ENCODE data around the gene ADGRL4.
"Not testable (repeated sequence)": the region's sequence is repeated elsewhere in the genome, so short reads cannot be mapped to it uniquely, and the experiment has no call there.

ADGRL4 gene

DNA sequence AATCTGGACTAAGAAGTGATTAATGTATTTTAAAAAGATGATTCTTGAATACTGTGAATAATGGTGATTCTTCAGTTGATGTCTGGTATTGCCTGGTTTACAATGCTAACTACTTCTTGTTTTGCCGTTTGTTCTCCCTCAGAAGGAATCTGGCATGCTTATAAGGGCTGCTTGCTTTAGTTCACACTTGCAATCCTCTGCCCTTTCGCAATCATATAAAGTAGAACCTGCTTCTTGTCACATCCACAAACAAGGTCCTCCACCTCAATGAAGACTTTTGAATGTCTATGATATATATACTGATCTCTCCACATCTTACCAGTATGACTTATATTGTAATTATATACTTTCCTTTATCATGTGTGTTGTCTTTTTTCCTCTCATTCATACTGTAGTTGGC lies 92.6 kb downstream of the ADGRL4 start:
- DNase-seq = no peak

DNA sequence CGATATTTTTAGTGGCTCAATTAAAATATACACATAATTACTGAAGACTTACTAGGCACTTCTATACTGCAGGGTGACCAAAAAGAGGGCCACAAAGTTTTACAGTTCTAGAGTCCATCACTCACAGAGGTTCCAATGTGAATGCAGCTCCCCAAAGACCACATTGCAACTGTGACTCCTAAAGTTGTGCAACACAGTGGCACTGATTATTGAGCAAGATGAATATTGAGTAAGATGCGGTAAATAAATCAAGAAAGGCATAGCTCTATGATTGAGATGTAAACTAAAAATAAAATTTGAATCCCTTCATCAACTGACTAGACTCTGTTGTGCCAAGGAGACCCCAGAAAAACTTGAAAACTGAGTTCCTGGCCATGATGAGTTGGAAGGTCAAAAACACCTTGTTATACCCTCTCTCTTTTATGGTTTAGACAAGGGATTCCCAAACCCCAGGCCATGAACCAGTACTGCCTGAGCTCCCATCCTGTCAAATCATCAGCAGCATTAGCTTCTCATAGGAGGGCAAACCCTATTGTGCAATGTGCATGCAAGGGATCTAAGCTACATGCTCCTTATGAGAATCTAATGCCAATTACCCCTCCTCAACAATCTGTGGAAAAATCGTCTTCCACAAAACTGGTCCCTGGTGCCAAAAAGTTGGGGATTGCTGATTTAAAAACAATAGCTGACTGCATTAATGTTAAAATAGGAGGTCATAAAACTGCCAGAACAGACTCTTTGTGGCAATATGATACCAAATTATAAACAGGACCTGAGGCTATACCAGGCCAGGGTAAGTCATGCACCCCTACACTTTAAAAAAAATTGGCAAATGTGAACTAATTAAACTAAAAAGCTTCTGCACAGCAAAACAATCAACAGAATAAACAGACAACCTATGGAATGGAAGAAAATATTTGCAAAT lies 94.3 kb downstream of the ADGRL4 start:
- no peak for DNase-seq

DNA sequence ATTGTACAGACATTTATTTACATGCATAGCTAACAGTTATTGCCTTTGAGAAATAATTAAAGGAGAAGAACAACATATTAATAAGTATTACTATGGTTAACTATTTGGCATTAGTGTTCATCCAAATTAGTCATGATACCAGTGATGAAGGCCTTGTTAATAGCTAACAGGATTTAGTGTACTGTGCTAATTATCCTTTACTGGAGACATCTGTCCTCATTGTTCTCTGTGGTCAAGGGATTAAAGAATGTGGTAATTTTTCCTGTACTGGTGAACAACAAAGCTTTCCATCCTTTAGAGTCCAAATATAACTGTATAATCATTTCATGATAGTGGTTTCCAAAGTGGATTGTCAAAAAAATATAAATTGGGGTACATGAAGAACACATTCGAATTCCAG lies 103.9 kb downstream of the ADGRL4 start:
- no peak for DNase-seq

DNA sequence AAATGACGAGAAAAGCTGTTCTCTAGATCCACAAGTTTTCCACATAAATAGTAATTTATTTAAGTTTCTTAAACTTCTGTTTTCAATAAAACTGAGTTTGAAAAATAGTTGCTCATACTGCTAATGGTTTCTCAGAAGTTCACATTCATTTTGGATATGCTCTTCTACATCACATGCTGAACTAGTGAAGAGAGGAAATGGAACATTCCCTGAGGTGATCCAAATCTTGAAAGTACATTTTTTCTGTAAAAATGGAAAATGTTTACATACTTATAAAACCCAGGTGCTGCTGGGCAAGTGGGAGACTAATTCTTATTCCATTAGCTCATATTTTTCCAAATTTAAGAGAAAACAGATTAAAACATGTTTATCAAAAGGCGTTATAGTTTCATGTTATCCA lies 111.7 kb downstream of the ADGRL4 start:
- no peak for DNase-seq

DNA sequence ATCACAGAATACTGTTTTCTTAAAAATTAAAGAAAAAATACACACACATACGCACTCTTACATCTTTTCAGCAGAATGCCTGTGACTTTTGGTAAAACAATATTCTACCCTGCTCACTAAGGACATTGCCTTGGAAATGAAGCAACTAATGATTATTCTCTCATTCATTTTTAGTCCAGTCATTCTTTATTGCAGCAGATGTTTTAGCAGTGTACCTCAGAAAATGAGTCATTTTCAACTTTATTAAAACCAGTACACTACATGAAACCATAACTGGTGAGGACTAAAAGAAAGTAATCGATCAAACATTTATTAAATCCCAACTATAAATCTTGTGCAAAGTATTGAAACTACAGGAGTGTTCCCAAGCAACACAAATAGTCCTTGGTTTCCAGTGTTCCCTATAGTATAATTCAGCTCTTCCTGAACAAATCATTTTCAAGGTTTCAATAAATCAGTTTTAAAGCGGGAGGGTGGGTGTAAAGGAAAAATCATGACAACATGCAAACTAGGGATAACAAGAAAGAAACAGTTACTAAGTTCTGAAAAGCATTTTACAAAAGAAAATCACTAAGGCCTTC lies 114.2 kb downstream of the ADGRL4 start:
- no peak for DNase-seq

- DNase-seq = no peak
Observed at GRCh38 chr1:78887458-78887857, 119.1 kb downstream of the ADGRL4 start.

DNA sequence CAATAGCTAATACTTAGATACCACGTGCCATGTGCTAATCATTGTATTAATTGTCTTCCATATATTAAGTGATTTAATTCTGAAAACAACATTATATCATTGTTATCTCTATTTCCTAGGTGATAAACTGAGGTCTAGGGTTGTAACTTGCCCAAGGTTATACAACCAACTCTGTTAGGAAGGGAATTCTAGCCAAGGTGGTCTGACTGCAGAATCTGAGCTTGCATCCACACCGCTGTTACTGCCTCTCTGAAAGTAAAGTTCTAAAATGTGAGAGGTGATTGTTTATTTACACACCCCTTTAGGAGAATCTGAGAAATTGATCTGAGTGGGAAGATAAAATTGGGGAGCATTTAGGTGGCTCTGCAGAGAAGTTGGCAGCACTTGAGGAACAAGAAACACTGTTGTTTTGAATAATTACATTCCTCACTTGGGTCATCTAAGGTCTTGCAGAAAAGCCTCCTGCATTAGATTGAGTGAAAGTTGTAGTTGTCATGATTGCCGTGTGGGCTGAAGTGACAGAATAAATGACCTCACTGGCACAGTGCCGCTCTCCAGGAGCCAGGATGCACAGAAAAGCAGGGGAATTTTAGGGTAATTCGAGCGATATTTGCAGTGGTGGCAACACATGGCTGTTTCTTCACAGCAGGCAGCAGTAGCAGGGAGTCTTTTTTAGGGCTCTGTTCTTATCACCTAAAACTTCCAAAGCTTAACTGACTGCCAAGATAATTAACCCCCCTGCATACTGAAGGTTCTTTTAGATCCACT lies 121.7 kb downstream of the ADGRL4 start:
- no peak for DNase-seq

- DNase-seq = no peak
Observed at GRCh38 chr1:78880223-78880622, 126.3 kb downstream of the ADGRL4 start.

- DNase-seq = not testable (repeated sequence)
Observed at GRCh38 chr1:78875986-78876385, 130.5 kb downstream of the ADGRL4 start.

DNA sequence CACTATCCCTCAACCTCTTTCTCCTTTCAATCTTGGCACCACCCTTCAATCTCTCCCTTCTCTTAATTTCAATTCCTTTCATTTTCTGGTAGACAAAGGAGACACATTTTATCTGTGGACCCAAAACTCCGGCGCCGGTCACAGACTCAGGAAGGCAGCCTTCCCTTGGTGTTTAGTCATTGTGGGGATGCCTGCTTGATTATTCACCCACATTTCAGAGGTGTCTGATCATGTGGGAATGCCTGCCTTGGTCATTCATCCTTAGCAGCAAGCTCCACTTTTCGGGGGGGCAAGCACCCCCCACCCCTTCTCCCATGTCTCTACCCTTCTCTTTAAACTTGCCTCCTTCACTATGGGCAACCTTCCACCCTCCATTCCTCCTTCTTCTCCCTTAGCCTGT lies 133.7 kb downstream of the ADGRL4 start:
- not testable (repeated sequence) for DNase-seq

DNA sequence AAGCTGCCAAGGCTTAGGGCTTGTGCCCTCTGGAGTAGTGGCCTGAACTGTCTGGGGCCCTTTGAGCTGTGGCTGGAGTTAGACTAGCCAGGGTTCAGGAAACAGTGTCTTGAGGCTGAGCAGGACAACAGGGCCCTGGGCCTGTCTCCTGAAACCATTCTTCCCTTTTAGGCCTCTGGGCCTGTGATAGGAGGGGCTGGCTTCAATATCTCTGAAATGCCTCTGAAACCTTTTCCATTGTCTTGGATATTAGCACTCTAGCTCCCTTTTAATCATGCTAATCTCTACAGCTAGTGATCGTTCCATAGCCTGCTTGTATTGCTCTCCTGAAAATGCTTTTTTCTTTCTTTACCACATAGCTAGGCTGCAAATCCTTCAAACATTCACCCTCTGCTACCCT lies 135.3 kb downstream of the ADGRL4 start:
- no peak for DNase-seq

GRCh38 chr1:78869136-78869535 lies 137.4 kb downstream of the ADGRL4 start:
- DNase-seq = no peak

- no peak for DNase-seq
Observed at GRCh38 chr1:78864175-78864574, 142.4 kb downstream of the ADGRL4 start.

- DNase-seq = no peak
Observed at GRCh38 chr1:78856096-78856495, 150.4 kb downstream of the ADGRL4 start.

GRCh38 chr1:78855258-78855657 lies 151.3 kb downstream of the ADGRL4 start:
- no peak for DNase-seq

DNA sequence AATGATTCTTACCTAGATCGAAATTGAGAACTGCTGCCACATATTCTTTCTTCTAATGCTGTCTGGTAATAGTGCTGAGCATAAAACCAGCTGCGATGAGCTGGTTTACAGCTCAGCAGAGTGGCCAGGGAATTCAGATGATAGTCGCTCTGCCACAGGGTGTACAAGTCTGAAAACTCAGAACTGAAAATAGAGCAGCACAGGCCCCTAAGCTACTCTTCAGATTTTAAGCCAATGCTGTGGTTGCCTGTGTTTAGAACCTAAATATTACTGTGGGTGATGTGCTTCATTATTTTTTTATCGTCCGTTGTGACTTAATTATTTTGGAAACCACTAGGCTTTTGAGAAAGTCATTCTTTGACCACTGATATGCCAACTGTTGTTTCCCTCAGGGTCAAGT lies 152.0 kb downstream of the ADGRL4 start:
- no peak for DNase-seq

GRCh38 chr1:78843546-78843945 lies 163.0 kb downstream of the ADGRL4 start:
- DNase-seq = no peak

DNA sequence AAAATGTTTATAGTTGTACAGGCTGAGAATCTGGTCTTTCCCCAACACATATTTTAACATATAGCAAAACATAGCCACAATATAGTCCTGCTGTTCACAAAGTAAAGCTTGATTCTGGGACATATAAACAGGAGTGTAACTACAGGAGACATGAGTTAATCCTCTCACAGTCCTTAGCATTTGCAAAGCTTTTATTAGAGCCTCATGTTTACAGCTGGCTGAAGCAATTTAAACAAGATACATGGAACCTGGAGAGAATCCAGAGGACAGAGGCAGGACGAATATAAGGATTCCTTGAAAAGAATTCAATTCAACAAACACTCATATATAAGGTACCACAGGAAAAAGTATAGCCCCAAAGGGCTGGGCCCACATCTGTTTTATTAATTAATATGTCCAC lies 163.4 kb downstream of the ADGRL4 start:
- no peak for DNase-seq

- no peak for DNase-seq
Observed at GRCh38 chr1:78840453-78841271, 165.9 kb downstream of the ADGRL4 start.

Measured in activated CD4-positive, alpha-beta T cell treated with anti-CD3 and anti-CD28 coated beads for 4 hours (primary cell).